ENCODE data around the gene ZNF217. TPM values are rescaled to one million over a fixed set of nuclear protein-coding genes. Genes with fewer than 3 reads are reported as not detected.
"Not testable (repeated sequence)": the region's sequence is repeated elsewhere in the genome, so short reads cannot be mapped to it uniquely, and the experiment has no call there.

Gene ZNF217
- total RNA-seq, 1 donor from 2014 or later: 76.3 TPM

- DNase-seq (ENCODE audit: low spot score, unreplicated experiment): no peak
- no peak for TF ChIP-seq CTCF (IDR thresholded peaks at IDR 0.05; ENCODE audit: unreplicated experiment)
- H3K36me3 Mint-ChIP-seq (ENCODE audit: insufficient read depth): peaks cover 36% of the 10 kb centered on the region
These were observed 25.3 kb downstream of the ZNF217 start for GRCh38 chr20:53568351-53568750.

GRCh38 chr20:53567379-53567917 is 26.2 kb downstream of the ZNF217 start:
- H3K27me3 Mint-ChIP-seq: no peaks in the 10 kb centered on the region
- no peaks in the 10 kb centered on the region for H3K4me1 Mint-ChIP-seq (ENCODE audit: low read depth)
- DNase-seq (ENCODE audit: low spot score, unreplicated experiment): no peak
- H3K36me3 Mint-ChIP-seq (ENCODE audit: insufficient read depth): peaks cover 35% of the 10 kb centered on the region
- TF ChIP-seq CTCF (IDR thresholded peaks at IDR 0.05; ENCODE audit: unreplicated experiment): no peak
- H3K4me3 Mint-ChIP-seq (ENCODE audit: low read depth): no peak overlapping the region
- peak overlapping the region; percentile 64 for H3K27ac Mint-ChIP-seq
- no peaks in the 10 kb centered on the region for H3K9me3 Mint-ChIP-seq (ENCODE audit: low read depth)

More at GRCh38 chr20:53568351-53568750, 25.3 kb downstream of the ZNF217 start:
- Mint-ChIP-seq H3K27ac (no peak overlapping the region), H3K27me3 (no peaks in the 10 kb centered on the region), H3K4me1 (ENCODE audit: low read depth) (no peaks in the 10 kb centered on the region), H3K9me3 (ENCODE audit: low read depth) (no peaks in the 10 kb centered on the region), H3K4me3 (ENCODE audit: low read depth) (no peak overlapping the region)

- H3K4me3 Mint-ChIP-seq (ENCODE audit: low read depth); H3K4me1 Mint-ChIP-seq (ENCODE audit: low read depth); H3K27me3 Mint-ChIP-seq; H3K9me3 Mint-ChIP-seq (ENCODE audit: low read depth); DNase-seq (ENCODE audit: low spot score, unreplicated experiment); H3K27ac Mint-ChIP-seq: not testable (repeated sequence)
- H3K36me3 Mint-ChIP-seq (ENCODE audit: insufficient read depth): peaks cover 30% of the 10 kb centered on the region
These were observed 27.0 kb downstream of the ZNF217 start for GRCh38 chr20:53566623-53567022.

GRCh38 chr20:53565254-53565653 is 28.4 kb downstream of the ZNF217 start:
- Mint-ChIP-seq H3K27me3 (no peaks in the 10 kb centered on the region), H3K36me3 (ENCODE audit: insufficient read depth) (peaks cover 22% of the 10 kb centered on the region), H3K4me3 (ENCODE audit: low read depth) (no peak overlapping the region), H3K27ac (no peak overlapping the region), H3K9me3 (ENCODE audit: low read depth) (no peaks in the 10 kb centered on the region), H3K4me1 (ENCODE audit: low read depth) (no peaks in the 10 kb centered on the region)
- no peak for DNase-seq (ENCODE audit: low spot score, unreplicated experiment)
- TF ChIP-seq CTCF (IDR thresholded peaks at IDR 0.05; ENCODE audit: unreplicated experiment): no peak

- not testable (repeated sequence) for H3K4me3 Mint-ChIP-seq (ENCODE audit: low read depth); DNase-seq (ENCODE audit: low spot score, unreplicated experiment); H3K9me3 Mint-ChIP-seq (ENCODE audit: low read depth); H3K27me3 Mint-ChIP-seq; H3K36me3 Mint-ChIP-seq (ENCODE audit: insufficient read depth); H3K4me1 Mint-ChIP-seq (ENCODE audit: low read depth)
- peak overlapping the region; percentile 73 for H3K27ac Mint-ChIP-seq
These were observed 31.4 kb downstream of the ZNF217 start for GRCh38 chr20:53562104-53562764.

GRCh38 chr20:53561505-53561904 is 32.1 kb downstream of the ZNF217 start:
- H3K4me1 Mint-ChIP-seq (ENCODE audit: low read depth): no peaks in the 10 kb centered on the region
- no peak for TF ChIP-seq CTCF (IDR thresholded peaks at IDR 0.05; ENCODE audit: unreplicated experiment)
- H3K27me3 Mint-ChIP-seq: no peaks in the 10 kb centered on the region
- H3K4me3 Mint-ChIP-seq (ENCODE audit: low read depth): no peak overlapping the region
- DNase-seq (ENCODE audit: low spot score, unreplicated experiment): no peak
- H3K9me3 Mint-ChIP-seq (ENCODE audit: low read depth): no peaks in the 10 kb centered on the region
- H3K36me3 Mint-ChIP-seq (ENCODE audit: insufficient read depth): peaks cover 10% of the 10 kb centered on the region
- no peak overlapping the region for H3K27ac Mint-ChIP-seq
